NCI-H82 treated with DMSO at 0.1 percent for 48 hours (cell line): ENCODE measurements around the gene PAN3.

Experiments used
- DNase-seq: peaks from one replicate; lab custom pipeline; 2025; ENCODE audit not compliant: unreplicated experiment; lab: John Stamatoyannopoulos, UW

Gene PAN3

GRCh38 chr13:28219408-28220099 lies 81.2 kb downstream of the PAN3 start:
- no peak for DNase-seq

- no peak for DNase-seq
Measured at GRCh38 chr13:28220166-28220565, 81.8 kb downstream of the PAN3 start.

GRCh38 chr13:28229522-28230411 lies 91.4 kb downstream of the PAN3 start:
- no peak for DNase-seq

- DNase-seq = no peak
Measured at GRCh38 chr13:28231642-28232041, 93.3 kb downstream of the PAN3 start.

- no peak for DNase-seq
Measured at GRCh38 chr13:28237944-28238343, 99.6 kb downstream of the PAN3 start.

- no peak for DNase-seq
Measured at GRCh38 chr13:28239374-28239773, 101.0 kb downstream of the PAN3 start.

GRCh38 chr13:28245465-28245864 lies 107.1 kb downstream of the PAN3 start:
- no peak for DNase-seq

- no peak for DNase-seq
Measured at GRCh38 chr13:28246891-28247290, 108.5 kb downstream of the PAN3 start.

GRCh38 chr13:28248080-28248479 lies 109.7 kb downstream of the PAN3 start:
- DNase-seq = no peak

- no peak for DNase-seq
Measured at GRCh38 chr13:28250542-28250941, 112.2 kb downstream of the PAN3 start.

GRCh38 chr13:28251466-28251865 lies 113.1 kb downstream of the PAN3 start:
- DNase-seq = no peak

- DNase-seq = no peak
Measured at GRCh38 chr13:28252547-28252946, 114.2 kb downstream of the PAN3 start.

GRCh38 chr13:28257305-28257704 lies 119.0 kb downstream of the PAN3 start:
- no peak for DNase-seq

- no peak for DNase-seq
Measured at GRCh38 chr13:28258417-28258816, 120.1 kb downstream of the PAN3 start.

- no peak for DNase-seq
Measured at GRCh38 chr13:28267497-28267896, 129.2 kb downstream of the PAN3 start.

GRCh38 chr13:28268800-28269223 lies 130.5 kb downstream of the PAN3 start:
- no peak for DNase-seq

GRCh38 chr13:28271056-28271840 lies 132.9 kb downstream of the PAN3 start:
- no peak for DNase-seq

- DNase-seq = no peak
Measured at GRCh38 chr13:28273919-28274318, 135.6 kb downstream of the PAN3 start.

GRCh38 chr13:28282451-28282850 lies 144.1 kb downstream of the PAN3 start:
- no peak for DNase-seq

- no peak for DNase-seq
Measured at GRCh38 chr13:28283600-28283999, 145.3 kb downstream of the PAN3 start.

- DNase-seq = no peak
Measured at GRCh38 chr13:28286263-28286662, 147.9 kb downstream of the PAN3 start.

- no peak for DNase-seq
Measured at GRCh38 chr13:28297341-28297740, 159.0 kb downstream of the PAN3 start.
